Cardiac atrium fibroblast (primary cell): ENCODE measurements around the gene CHRNA4. TPM values are rescaled to one million over a fixed set of nuclear protein-coding genes. Genes with fewer than 3 reads are reported as not detected.

Experiments used
- total RNA-seq: library from RNA; depleted of rRNA; stranded (reverse); fragments of >200 nt; gene quantifications from 2 replicates; pipeline ENCODE4 v1.2.3, GENCODE V29; 2015

CHRNA4 gene
- not detected in 2 replicates for total RNA-seq

DNA sequence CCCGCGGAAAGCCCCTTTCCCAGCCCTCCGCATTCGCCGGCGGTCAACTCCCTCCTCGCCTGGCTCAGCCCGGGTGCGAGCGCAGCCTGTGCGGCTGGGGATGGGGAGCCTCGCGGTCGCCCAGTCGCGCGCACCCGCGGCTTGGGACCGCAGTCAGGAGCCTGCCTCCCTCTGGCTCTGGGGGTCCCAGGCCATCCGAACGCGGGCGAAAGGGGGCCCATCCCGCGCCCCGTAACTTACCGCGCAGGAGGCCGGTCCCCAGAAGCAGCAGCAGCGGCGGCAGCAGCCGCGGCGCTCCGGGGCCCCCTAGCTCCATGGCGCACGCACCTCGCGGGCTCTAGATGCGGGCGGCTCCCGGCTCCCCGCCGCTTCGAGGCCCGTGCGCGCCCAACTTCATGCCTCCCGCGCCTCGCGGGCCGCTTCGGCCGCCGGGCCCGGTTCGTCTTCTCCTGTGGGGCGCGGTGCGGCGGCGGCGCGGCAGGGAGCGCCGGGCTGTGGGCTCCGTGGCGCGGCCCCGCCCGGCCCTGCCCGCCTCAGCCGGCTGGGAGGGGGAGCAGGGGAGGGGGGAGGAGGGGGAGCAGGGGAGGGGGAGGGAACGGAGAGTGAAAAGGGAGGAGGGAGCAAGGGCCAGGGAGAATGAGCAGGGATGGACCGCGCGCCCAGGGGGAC, at the start of gene CHRNA4:
CHRNA4 (minus strand) TSS at position 500 of the 669 bp plus-strand sequence; CDS start at position 316, 184 bp downstream.

Other genes with a start within 250 kb of the CHRNA4 start
- 19.3 and 21.9 TPM in 2 replicates for gene YTHDF1, start 145.2 kb downstream of the CHRNA4 start, total RNA-seq
- not detected in 2 replicates for gene BIRC7, start 125.4 kb downstream of the CHRNA4 start, total RNA-seq
- not detected in 2 replicates for gene NKAIN4, start 106.9 kb downstream of the CHRNA4 start, total RNA-seq
- gene ARFGAP1, start 88.5 kb downstream of the CHRNA4 start, total RNA-seq, result 77.6 and 119 TPM in 2 replicates
- gene COL20A1, start 68.2 kb downstream of the CHRNA4 start, total RNA-seq, result not detected in 2 replicates
- not detected in 2 replicates for gene KCNQ2, start 111.3 kb upstream of the CHRNA4 start, total RNA-seq
- gene EEF1A2, start 137.7 kb upstream of the CHRNA4 start, total RNA-seq, result 2.4 and 2.5 TPM in 2 replicates
- 136 and 228 TPM in 2 replicates for gene PPDPF, start 159.4 kb upstream of the CHRNA4 start, total RNA-seq
- gene PTK6, start 176.0 kb upstream of the CHRNA4 start, total RNA-seq, result not detected in 2 replicates
- not detected in 2 replicates for gene SRMS, start 186.4 kb upstream of the CHRNA4 start, total RNA-seq
- gene FNDC11, start 192.8 kb upstream of the CHRNA4 start, total RNA-seq, result 0.16 and 0.36 TPM in 2 replicates
- gene HELZ2, start 212.9 kb upstream of the CHRNA4 start, total RNA-seq, result 24.0 and 33.4 TPM in 2 replicates